ENCODE data around the gene IL17REL.

Gene IL17REL

DNA sequence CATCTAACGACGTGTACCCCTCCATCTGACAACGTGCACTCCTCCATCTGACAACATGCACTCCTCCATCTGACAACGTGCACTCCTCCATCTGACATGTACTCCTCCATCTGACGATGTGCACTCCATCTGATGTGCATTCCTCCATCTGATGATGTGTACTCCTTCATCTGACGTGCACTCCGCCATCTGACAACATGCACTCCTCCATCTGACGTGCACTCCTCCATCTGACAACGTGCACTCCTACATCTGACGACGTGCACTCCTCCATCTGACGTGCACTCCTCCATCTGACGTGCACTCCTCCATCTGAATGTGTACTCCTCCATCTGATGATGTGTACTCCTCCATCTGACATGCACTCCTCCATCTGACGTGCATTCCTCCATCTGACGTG lies 8.0 kb upstream of the IL17REL start:
- TF ChIP-seq GATA2 (IDR thresholded peaks at IDR 0.05; ENCODE audit: low read depth, low read length) (no peak), GATA3 (IDR thresholded peaks at IDR 0.05; ENCODE audit: low read depth, low read length) (no peak)

GRCh38 chr22:50019316-50019715 lies 6.8 kb upstream of the IL17REL start:
- no peak for TF ChIP-seq GATA2 (IDR thresholded peaks at IDR 0.05; ENCODE audit: low read depth, low read length)
- no peak for TF ChIP-seq GATA3 (IDR thresholded peaks at IDR 0.05; ENCODE audit: low read depth, low read length)

GRCh38 chr22:50018608-50019285 lies 6.2 kb upstream of the IL17REL start:
- no peak for TF ChIP-seq GATA2 (IDR thresholded peaks at IDR 0.05; ENCODE audit: low read depth, low read length)
- no peak for TF ChIP-seq GATA3 (IDR thresholded peaks at IDR 0.05; ENCODE audit: low read depth, low read length)

DNA sequence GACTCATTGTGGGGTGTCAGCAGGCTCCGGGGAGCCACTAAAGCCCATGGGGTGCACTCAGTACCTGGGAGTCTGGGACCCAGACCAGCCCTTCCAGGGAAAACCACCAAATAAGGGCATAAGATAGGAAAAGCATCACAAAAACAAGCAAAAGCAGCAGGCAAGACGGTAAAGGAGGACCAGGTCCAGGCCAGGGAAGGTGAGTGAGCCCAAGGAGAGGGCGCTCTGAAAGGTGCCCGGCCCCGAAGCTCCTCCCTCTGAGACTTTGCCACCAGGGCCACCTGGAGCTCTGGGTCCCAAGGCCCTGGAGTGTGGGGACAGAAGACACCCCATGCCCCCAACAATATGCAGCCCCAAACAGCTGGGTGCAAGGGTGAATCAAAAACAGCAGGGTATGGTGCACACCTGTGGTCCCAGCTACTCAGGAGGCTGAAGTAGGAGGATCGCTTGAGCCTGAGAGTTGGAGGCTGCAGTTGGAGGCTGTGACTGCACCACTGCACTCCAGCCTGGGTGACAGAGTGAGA lies 5.2 kb upstream of the IL17REL start:
- TF ChIP-seq GATA3 (IDR thresholded peaks at IDR 0.05; ENCODE audit: low read depth, low read length) (no peak), GATA2 (IDR thresholded peaks at IDR 0.05; ENCODE audit: low read depth, low read length) (no peak)

GRCh38 chr22:50016988-50017700 lies 4.6 kb upstream of the IL17REL start:
- TF ChIP-seq GATA3 (IDR thresholded peaks at IDR 0.05; ENCODE audit: low read depth, low read length) (no peak), GATA2 (IDR thresholded peaks at IDR 0.05; ENCODE audit: low read depth, low read length) (no peak)

- TF ChIP-seq GATA3 (IDR thresholded peaks at IDR 0.05; ENCODE audit: low read depth, low read length) = no peak
- no peak for TF ChIP-seq GATA2 (IDR thresholded peaks at IDR 0.05; ENCODE audit: low read depth, low read length)
Measured at GRCh38 chr22:50016308-50016987, 3.9 kb upstream of the IL17REL start.

DNA sequence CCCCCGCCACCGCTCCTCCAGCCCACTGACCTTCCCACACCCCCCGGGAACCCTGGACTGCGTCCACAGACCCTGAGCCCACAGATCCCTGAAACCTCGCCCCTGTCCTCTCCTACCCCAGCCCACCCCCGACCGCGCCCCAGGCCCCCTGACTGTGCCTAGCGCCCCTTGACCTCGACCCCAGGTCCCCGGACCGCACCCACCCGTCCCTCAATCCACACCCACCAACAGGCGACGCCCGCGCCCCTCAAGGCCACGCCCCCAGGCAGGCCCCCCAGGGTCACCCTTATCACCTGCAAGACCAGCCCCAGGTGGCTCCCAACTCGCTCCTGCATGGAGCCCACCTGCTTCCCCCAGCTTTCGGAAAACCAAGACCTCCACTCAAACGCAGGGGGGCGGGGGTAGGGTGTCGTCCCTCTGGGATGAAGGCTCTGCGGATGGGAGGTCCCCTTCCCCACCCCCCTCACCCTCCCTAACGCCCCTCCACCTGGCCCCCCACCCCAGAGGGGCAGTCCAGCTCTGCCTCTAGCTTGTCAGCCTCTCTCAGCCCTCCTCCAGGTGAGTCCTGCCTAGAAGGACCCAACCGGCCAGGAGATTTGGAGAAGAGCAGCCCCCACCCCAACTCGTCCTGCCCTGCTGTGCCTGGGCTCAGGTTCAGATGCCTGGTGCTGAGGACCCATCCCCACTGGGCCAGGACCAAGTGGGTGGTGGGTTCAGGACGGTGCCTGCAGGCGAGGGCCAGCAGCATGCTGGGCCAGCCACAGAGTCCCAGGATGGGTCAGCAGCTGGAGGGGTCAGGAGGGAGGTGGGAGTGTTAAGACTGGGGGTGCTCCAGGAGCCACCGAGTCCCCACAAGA lies 3.1 kb upstream of the IL17REL start:
- TF ChIP-seq GATA3 (IDR thresholded peaks at IDR 0.05; ENCODE audit: low read depth, low read length) (no peak), GATA2 (IDR thresholded peaks at IDR 0.05; ENCODE audit: low read depth, low read length) (no peak)

DNA sequence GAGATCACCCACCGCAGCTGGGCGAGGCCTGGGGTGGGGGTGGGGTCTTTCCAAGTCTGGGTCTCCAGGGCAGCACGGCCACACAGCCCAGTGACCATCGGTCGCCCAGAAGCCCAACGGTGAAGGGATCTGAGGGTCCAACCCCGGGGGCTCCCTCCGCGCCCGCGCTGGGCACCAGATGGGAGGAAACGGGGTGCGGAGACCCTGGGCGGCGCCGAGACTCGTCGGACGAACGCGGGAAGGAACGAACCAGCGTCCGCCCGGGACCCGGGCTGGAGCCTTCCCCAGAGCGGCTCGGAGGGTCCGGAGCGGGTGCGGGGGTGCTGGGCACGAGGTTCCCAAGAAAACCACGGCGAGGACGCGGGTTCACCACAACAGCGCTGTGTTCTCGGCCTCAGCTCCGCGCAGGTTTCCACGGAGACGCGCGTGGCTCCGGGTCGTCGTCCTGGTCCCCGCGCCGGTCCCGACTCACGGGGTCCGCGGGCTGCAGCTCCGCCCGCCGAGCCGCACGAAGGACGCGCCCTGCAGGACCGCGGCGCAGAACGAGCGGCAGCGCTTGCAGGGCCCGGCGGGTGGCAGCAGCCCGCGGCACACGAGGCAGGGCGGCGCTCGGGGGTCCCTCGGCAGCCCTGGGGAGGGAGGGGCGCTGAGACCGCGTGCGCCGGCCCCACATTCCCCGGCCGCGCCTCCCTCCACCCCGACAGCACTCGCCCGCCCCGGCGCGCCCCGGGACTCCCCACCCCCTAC lies 2.3 kb upstream of the IL17REL start:
- TF ChIP-seq GATA3 (IDR thresholded peaks at IDR 0.05; ENCODE audit: low read depth, low read length) = no peak
- TF ChIP-seq GATA2 (IDR thresholded peaks at IDR 0.05; ENCODE audit: low read depth, low read length) = no peak

DNA sequence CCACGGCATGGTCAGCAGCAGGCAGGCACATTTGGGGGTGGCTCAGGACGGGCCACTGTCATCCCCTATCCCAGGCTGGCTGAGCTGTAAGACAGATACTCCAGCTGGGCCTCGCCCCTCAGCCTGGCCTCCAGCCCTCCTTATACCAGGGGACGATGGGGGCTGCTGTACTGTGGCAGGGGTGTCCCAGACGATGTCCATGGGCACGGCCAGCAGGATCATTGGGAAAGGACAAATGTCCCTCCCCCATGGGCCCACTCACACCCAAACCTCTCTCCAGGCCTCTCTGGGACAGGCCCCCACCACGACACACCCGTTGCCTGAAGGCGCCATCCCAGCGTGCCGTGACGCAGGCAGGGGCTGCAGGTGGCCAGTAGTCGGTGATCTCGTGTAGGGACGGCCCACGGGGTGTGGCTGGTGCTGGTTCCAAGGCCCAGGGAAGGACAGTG lies 1.5 kb upstream of the IL17REL start:
- TF ChIP-seq GATA3 (IDR thresholded peaks at IDR 0.05; ENCODE audit: low read depth, low read length) (no peak), GATA2 (IDR thresholded peaks at IDR 0.05; ENCODE audit: low read depth, low read length) (no peak)

DNA sequence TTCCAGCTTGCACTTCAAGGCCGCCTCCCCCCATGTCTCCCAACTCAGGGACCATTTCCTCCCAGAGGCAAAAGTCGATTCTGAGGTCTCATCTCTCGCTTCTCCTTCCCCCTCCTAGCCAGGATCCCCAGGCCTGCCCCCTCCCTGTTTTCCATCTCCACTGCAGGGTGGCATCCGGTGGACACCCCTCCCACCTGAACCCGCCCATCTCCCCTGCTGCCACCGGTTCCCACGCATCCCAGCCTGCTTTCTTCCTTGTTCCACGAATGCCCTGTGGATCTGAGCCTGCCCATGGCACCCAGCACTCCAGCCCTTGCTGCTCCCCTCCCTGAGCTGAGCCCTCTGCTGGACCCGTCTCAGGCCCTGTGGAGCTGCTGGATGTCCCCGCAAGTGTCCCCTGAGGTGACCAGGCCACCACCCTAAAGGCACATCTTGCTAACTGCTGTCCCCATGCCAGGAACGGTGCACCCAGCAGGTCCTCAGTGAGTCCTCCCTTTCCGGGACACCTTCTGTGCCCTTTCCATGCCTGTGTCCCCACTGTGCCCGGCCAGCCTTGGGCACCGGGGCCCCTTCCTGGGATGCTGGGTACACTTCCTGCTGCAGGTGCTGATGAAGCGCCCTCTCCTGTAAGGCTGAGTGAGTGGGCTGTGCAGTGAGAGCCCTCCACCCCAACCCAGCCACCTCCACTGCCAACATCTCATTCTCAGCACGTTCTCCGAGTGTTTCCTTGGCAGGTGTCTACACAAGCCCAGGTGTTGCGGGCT lies 936 bp downstream of the IL17REL start:
- TF ChIP-seq GATA3 (IDR thresholded peaks at IDR 0.05; ENCODE audit: low read depth, low read length) (no peak), GATA2 (IDR thresholded peaks at IDR 0.05; ENCODE audit: low read depth, low read length) (no peak)

DNA sequence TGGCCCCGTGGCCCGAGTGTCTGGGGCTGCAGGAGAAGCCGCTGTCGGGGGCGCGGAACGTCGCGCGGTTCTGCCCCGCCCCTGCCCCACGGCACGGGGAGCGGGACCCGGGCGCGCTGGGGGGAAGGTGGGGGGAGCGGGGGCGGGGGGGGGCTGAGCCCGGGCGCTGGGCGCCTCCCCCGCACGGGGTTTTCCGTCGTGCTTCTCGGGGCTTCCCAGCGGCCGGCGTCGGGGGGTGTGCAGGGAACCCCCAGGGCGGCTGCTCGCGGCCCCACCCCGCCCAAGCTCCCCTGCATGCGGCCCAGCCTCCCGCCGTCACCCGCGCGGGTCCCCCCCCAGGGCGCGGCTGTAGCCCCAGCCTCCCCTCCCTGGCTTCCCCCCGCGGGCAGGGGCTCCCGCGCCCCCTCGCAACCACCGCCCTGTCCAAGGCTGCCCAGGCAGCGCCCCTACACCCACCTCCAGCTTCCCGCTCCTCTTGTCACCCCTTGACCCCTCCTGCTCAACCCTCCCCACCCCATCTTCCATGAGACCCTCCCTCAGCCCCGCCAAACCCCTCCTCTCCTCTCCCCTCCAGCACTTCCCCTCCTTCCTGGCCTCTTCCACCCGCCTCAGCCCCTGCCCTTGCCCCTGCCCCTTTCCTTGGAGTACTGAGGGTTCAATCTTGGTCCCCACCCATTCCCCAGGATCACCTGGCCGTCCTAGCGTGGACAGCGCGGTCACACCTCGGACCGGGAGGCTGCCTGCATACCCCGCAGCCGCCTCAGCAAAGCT lies 1.7 kb downstream of the IL17REL start:
- TF ChIP-seq GATA3 (IDR thresholded peaks at IDR 0.05; ENCODE audit: low read depth, low read length) = no peak
- TF ChIP-seq GATA2 (IDR thresholded peaks at IDR 0.05; ENCODE audit: low read depth, low read length) = no peak

All from SH-SY5Y (cell line).